Heart left ventricle (tissue), 16 donors: ENCODE results near the gene KIF26A. TPM values are rescaled to one million over a fixed set of nuclear protein-coding genes. Genes with fewer than 3 reads are reported as not detected.

Experiments used
- ATAC-seq, 4 donors: fragments of 200-7000 bp; cut with Tn5 transposase; one replicate each; pipeline ENCODE4 v1.9.1; 2020 to 2022; ENCODE audit warnings: moderate library complexity in 4 of 4, mild to moderate bottlenecking in 3 of 4, moderate number of reproducible peaks in 1 of 4
- DNase-seq, 5 donors: peaks; one replicate each; pipeline ENCODE4 v3.0.0-alpha.2; 2020
- H3K27ac ChIP-seq, 12 donors: fragments of 200-600 bp; sonication (generic) in 4 of 12; one replicate each; pipeline versions ENCODE4 v1.5.0 to v1.8.0; 2016 to 2022; ENCODE audit warnings: mild to moderate bottlenecking in 2 of 12
- H3K27me3 ChIP-seq, 9 donors: fragments of 200-600 bp; sonication (generic) in 2 of 9; one replicate each; pipeline versions ENCODE4 v1.5.1 to v1.8.0; 2016 to 2022; ENCODE audit warnings: mild to moderate bottlenecking in 3 of 9
- H3K36me3 ChIP-seq, 9 donors: fragments of 200-600 bp; sonication (generic) in 2 of 9; one replicate each; pipeline versions ENCODE4 v1.5.0 to v1.8.0; 2018 to 2022; ENCODE audit warnings: mild to moderate bottlenecking in 2 of 9
- H3K4me1 ChIP-seq, 12 donors: fragments of 200-600 bp; sonication (generic) in 4 of 12; one replicate each; pipeline versions ENCODE4 v1.5.0 to v1.8.0; 2016 to 2022; ENCODE audit warnings: mild to moderate bottlenecking in 3 of 12
- H3K4me3 ChIP-seq, 12 donors: fragments of 200-600 bp; sonication (generic) in 4 of 12; one replicate each; pipeline versions ENCODE4 v1.5.0 to v1.8.0; 2017 to 2022; ENCODE audit warnings: mild to moderate bottlenecking in 9 of 12, moderate library complexity in 4 of 12
- H3K9me3 ChIP-seq, 12 donors: fragments of 200-600 bp; sonication (generic) in 4 of 12; one replicate each; pipeline versions ENCODE4 v1.5.0 to v1.8.0; 2016 to 2022; ENCODE audit warnings: mild to moderate bottlenecking in 1 of 12
- POLR2A ChIP-seq, 2 donors: fragments of 450-650 bp; IDR thresholded peaks; one replicate each; pipeline ENCODE4 v1.6.1; 2017; ENCODE audit warnings: antibody characterized with exemption in 2 of 2, mild to moderate bottlenecking in 2 of 2, moderate library complexity in 2 of 2
- WGBS, 4 donors: extraction: QIAGEN DNeasy Blood & Tissue Kit in 2 of 4; methylation state at CpG; one replicate each; pipeline versions ENCODE4 v1.1.5 to v1.1.7; 2013 to 2018; 5-methylcytosine and 5-hydroxymethylcytosine counted together
- intact Hi-C, 10 donors: fragments of 100-400 bp; cut with DNase I; formaldehyde crosslinking; loops; one replicate each; pipeline versions ENCODE4 v1.11.1 to v1.14.2; 2022
- polyA plus RNA-seq, 2 donors: library from polyadenylated mRNA; stranded (reverse); fragments of 200-250 nt; gene quantifications; one replicate each; pipeline ENCODE4 v1.2.3, GENCODE V29; 2013
- total RNA-seq, 9 donors: library from RNA; depleted of rRNA in 2 of 9; stranded (reverse); fragments of >200 nt in 2 of 9; fragmentation: NEBNext Ultra II Directional in 3 of 9; extraction: Animal tissue kit (Norgen Biotek cat#: 25700) in 3 of 9; gene quantifications; one replicate each; pipeline versions ENCODE4 v1.1.0 to v1.2.4, GENCODE V29; 2016 to 2023
- TF ChIP-seq, protein P1 (sequence below), 12 donors: fragments of 200-600 bp; sonication (generic) in 4 of 12; IDR thresholded peaks; one replicate each; pipeline versions ENCODE4 v1.5.0 to v1.8.0; 2018 to 2022; ENCODE audit warnings: antibody characterized with exemption in 12 of 12, mild to moderate bottlenecking in 5 of 12
- donor health status: ischemic (EF 13 %, LVEDD 7.1; RV severe dilation, severe dysfunction).
- donor health status: healthy with polysubstance abuse.
- donor health status: DM: no; HTN: yes; CAD: no.
- donor health status: DM: no; HTN: no; CAD: no.
- donor health status: ischemic (EF 25% LVEDD 6.9; RV normal size, moderate dysfunction).
- donor health status: ischemic (EF 25% LVEDD 5.7; RV mildly dilated, moderate dysfunction).
- donor health status: healthy.
- donor health status: DM: yes; HTN: yes; CAD: no.
- donor health status: ischemic (EF 35%, LVEDD 5.7; RV mildly dilated, moderate dysfunction).
- donor health status: nonischemic (EF 11% LVEDD 7.7; RV severe dilation, severe dysfunction).
- donor health status: DM: yes; HTN: yes; CAD: no.
- donor health status: PGD.
- donor health status: ischemic (EF 29% LVEDD 5.4; RV normal size, mild dysfunction).
- donor health status: nonischemic (EF 23%, LVEDD 6.1; RV moderate dilation, normal function).

KIF26A gene
- total and polyA plus RNA-seq, 11 donors, result 4.9 to 12.6 (median 7.8) TPM

DNA sequence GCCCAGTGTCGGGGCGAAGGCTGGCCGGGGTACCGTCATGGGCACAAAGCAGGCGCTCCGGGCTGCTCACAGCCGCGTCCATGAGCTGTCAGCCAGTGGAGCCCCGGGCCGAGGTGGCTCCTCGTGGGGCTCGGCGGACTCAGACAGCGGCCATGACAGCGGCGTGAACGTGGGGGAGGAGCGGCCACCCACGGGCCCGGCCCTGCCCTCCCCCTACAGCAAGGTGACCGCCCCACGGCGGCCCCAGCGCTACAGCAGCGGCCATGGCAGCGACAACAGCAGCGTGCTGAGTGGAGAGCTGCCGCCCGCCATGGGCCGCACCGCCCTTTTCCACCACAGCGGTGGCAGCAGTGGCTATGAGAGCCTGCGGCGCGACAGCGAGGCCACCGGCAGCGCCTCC, 39.0 kb downstream of the KIF26A start:
- TF ChIP-seq POLR2A (IDR thresholded peaks at IDR 0.05), result no peak
- Histone ChIP-seq H3K4me3 (no peak overlapping the region), H3K9me3 (no peaks in the 10 kb centered on the region), H3K36me3 (peaks cover 0 to 32% (median 0%) of the 10 kb centered on the region in 9 donors), H3K4me1 (peaks cover 0 to 23% (median 7%) of the 10 kb centered on the region in 12 donors), H3K27me3 (no peaks in the 10 kb centered on the region), H3K27ac (peak overlapping the region in 1 of 12 donors; percentile 30)
- 94 to 98% (median 96%) methylated on average over 13 to 38 of the region's 38 CpGs for WGBS, 4 donors
- ATAC-seq (no peak), DNase-seq (no peak)
- intact Hi-C loops, result no loop called here

DNA sequence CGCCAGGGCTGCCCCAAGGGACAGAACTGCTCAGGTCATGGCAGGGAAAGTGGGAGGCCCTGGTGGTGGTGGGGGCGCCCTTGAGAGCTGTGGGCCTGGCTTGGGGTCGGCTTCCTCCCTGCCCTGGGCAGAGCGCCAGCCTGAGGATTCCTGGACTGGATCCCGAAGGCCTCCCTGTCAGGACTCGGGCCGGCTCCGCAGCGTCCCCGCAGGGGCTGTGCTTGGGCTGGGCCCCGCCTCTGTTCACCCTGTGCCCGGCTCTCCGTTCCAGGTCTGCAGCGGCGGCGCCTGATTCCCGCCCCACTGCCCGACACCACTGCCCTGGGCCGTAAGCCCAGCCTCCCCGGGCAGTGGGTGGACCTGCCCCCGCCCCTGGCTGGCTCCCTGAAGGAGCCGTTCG, 39.9 kb downstream of the KIF26A start:
- Histone ChIP-seq H3K4me3 (no peak overlapping the region), H3K36me3 (peaks cover 0 to 32% (median 0%) of the 10 kb centered on the region in 9 donors), H3K9me3 (no peaks in the 10 kb centered on the region), H3K27ac (peak overlapping the region in 4 of 12 donors; percentile 10 to 30 (median 21)), H3K4me1 (peaks cover 0 to 16% (median 6%) of the 10 kb centered on the region in 12 donors), H3K27me3 (no peaks in the 10 kb centered on the region)
- intact Hi-C loops, result no loop called here
- DNase-seq (peak in 3 of 5 donors; percentile 64 to 68 (median 65)), ATAC-seq (peak in 3 of 4 donors; percentile 64 to 75 (median 69))
- WGBS, 4 donors, result 59 to 74% (median 70%) methylated on average over 6 to 23 of the region's 23 CpGs
- no peak for TF ChIP-seq POLR2A (IDR thresholded peaks at IDR 0.05)
- TF ChIP-seq, protein P1, sequence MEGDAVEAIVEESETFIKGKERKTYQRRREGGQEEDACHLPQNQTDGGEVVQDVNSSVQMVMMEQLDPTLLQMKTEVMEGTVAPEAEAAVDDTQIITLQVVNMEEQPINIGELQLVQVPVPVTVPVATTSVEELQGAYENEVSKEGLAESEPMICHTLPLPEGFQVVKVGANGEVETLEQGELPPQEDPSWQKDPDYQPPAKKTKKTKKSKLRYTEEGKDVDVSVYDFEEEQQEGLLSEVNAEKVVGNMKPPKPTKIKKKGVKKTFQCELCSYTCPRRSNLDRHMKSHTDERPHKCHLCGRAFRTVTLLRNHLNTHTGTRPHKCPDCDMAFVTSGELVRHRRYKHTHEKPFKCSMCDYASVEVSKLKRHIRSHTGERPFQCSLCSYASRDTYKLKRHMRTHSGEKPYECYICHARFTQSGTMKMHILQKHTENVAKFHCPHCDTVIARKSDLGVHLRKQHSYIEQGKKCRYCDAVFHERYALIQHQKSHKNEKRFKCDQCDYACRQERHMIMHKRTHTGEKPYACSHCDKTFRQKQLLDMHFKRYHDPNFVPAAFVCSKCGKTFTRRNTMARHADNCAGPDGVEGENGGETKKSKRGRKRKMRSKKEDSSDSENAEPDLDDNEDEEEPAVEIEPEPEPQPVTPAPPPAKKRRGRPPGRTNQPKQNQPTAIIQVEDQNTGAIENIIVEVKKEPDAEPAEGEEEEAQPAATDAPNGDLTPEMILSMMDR (IDR thresholded peaks at IDR 0.05), result no peak

DNA sequence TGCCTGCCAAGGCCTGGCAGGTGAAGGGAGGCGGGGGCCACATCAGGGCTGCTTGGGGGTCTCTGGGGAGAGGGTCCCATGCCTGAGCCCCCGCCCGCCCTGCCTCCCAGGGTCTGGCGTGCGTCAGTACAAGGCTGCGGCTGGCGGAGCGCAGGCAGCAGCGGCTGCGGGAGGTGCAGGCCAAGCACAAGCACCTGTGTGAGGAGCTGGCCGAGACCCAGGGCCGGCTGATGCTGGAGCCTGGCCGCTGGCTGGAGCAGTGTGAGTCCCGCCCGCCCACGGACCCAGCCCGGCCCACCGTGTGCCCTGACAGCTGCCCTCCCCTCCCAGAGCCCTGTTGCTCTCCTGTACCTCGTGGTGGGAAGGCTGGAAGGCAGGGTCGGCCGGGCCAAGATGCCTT, 40.7 kb downstream of the KIF26A start:
- H3K27me3 ChIP-seq, result no peaks in the 10 kb centered on the region
- no peak overlapping the region for H3K27ac ChIP-seq
- intact Hi-C loops, result no loop called here
- ATAC-seq (no peak), DNase-seq (no peak)
- 88 to 93% (median 91%) methylated on average over 9 to 21 of the region's 21 CpGs for WGBS, 4 donors
- TF ChIP-seq, protein P1 (IDR thresholded peaks at IDR 0.05), result no peak
- TF ChIP-seq POLR2A (IDR thresholded peaks at IDR 0.05), result no peak
- H3K4me3 ChIP-seq, result no peak overlapping the region
- H3K4me1 ChIP-seq, result peaks cover 0 to 24% (median 9%) of the 10 kb centered on the region in 12 donors
- H3K36me3 ChIP-seq, result peaks cover 0 to 27% (median 0%) of the 10 kb centered on the region in 9 donors
- H3K9me3 ChIP-seq, result no peaks in the 10 kb centered on the region

DNA sequence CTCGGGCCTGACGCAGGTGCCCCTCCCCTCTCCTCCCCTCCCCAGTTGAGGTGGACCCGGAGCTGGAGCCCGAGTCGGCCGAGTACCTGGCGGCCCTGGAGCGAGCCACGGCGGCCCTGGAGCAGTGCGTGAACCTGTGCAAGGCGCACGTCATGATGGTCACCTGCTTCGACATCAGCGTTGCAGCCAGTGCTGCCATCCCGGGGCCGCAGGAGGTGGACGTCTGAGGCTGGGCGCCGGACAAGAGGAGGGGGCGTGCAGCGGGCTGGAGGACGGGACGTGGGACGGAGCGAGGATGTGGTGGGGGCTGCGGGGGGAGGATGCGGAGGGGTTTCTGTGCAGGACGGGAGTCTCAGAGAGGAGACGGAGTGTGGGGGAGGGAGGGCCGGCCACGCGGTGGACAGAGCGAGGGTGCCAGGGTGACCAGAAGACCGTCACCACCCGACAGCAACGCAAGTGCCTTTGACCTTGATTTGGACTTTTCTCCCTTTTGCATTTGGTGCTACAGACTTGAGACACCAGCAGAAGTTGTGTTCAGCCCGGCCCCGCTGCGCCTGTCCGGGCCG, 41.3 kb downstream of the KIF26A start:
- peaks cover 0 to 22% (median 0%) of the 10 kb centered on the region in 9 donors for H3K36me3 ChIP-seq
- WGBS, 4 donors, result 92 to 97% (median 93%) methylated on average over 31 to 42 of the region's 42 CpGs

More for the DNA sequence above, 41.3 kb downstream of the KIF26A start:
- Histone ChIP-seq H3K27me3 (no peaks in the 10 kb centered on the region), H3K4me3 (no peak overlapping the region), H3K4me1 (peaks cover 0 to 29% (median 11%) of the 10 kb centered on the region in 12 donors), H3K9me3 (no peaks in the 10 kb centered on the region), H3K27ac (no peak overlapping the region)
- TF ChIP-seq POLR2A (IDR thresholded peaks at IDR 0.05), result no peak
- TF ChIP-seq, protein P1 (IDR thresholded peaks at IDR 0.05), result no peak
- ATAC-seq (no peak), DNase-seq (no peak)
- intact Hi-C loops, result no loop called here
